Measurements from ENCODE around the gene LRRTM4.

The LRRTM4 gene

DNA sequence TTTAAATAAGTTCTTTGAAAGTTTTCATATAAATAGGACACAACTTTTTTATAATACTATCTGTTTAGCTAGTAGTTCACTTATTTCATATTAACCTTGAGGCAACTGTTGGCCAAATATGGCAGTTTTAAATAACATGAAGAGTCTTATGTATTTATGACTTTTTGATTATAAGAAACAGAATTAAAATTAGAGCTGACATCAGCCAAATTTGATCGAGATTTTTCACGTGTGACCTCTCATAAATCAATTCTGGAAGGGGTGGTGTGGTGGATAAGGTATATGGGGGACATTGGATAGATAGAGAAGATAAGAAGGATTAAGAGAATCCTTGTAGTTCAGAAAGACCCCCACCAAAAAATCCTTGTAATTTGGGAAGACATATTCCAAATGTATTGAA is 776.6 kb downstream of the LRRTM4 start:
- TF ChIP-seq, protein P1, sequence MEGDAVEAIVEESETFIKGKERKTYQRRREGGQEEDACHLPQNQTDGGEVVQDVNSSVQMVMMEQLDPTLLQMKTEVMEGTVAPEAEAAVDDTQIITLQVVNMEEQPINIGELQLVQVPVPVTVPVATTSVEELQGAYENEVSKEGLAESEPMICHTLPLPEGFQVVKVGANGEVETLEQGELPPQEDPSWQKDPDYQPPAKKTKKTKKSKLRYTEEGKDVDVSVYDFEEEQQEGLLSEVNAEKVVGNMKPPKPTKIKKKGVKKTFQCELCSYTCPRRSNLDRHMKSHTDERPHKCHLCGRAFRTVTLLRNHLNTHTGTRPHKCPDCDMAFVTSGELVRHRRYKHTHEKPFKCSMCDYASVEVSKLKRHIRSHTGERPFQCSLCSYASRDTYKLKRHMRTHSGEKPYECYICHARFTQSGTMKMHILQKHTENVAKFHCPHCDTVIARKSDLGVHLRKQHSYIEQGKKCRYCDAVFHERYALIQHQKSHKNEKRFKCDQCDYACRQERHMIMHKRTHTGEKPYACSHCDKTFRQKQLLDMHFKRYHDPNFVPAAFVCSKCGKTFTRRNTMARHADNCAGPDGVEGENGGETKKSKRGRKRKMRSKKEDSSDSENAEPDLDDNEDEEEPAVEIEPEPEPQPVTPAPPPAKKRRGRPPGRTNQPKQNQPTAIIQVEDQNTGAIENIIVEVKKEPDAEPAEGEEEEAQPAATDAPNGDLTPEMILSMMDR (IDR thresholded peaks at IDR 0.05; ENCODE audit: control insufficient read depth, insufficient read depth, low read depth, low read length, missing control alignments): no peak
- no peak overlapping the region for H3K4me3 ChIP-seq (ENCODE audit: control insufficient read depth, low read depth, low read length)
- DNase-seq (ENCODE audit: low read depth): no peak

DNA sequence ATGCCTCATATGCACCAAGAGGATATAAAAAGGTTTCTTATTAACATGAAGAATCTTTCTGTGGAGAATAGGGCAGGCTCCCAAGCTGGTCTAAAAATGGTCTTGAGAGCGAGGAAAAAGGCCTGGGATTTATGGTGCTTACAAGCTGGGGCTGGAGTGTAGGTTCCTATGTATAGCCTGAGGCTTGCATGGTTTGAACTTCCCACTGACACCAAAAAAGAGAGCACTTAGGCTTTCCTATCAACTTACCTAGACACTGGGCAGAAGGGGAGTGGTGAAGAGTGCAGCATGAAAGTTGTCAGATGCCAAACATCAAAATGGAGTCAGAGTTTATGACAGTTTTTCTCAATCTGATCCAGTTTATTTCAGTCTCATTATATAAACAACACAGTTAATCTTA is 784.6 kb downstream of the LRRTM4 start:
- TF ChIP-seq, protein P1 (IDR thresholded peaks at IDR 0.05; ENCODE audit: control insufficient read depth, insufficient read depth, low read depth, low read length, missing control alignments): no peak
- no peak for DNase-seq (ENCODE audit: low read depth)
- H3K4me3 ChIP-seq (ENCODE audit: control insufficient read depth, low read depth, low read length): no peak overlapping the region

DNA sequence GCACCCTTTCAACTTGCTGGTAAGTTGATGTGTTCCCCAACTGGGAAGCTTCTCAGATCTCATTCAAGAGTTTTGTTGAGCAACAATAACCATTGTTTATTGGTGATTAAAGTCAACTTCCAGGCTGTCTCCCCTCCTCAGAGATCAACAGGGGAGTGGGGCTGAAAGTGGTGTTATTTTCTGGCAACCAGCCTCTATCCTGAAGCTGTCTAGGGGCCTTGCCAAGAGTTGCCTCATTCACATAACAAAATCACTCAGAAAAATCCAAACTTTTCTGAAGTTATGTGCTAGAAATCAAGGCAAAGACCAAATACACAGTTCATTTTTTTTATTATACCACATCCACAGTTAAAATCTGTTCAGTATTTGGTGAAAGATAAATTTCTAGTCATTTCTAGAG is 788.4 kb downstream of the LRRTM4 start:
- TF ChIP-seq, protein P1 (IDR thresholded peaks at IDR 0.05; ENCODE audit: control insufficient read depth, insufficient read depth, low read depth, low read length, missing control alignments): no peak
- DNase-seq (ENCODE audit: low read depth): no peak
- no peak overlapping the region for H3K4me3 ChIP-seq (ENCODE audit: control insufficient read depth, low read depth, low read length)

DNA sequence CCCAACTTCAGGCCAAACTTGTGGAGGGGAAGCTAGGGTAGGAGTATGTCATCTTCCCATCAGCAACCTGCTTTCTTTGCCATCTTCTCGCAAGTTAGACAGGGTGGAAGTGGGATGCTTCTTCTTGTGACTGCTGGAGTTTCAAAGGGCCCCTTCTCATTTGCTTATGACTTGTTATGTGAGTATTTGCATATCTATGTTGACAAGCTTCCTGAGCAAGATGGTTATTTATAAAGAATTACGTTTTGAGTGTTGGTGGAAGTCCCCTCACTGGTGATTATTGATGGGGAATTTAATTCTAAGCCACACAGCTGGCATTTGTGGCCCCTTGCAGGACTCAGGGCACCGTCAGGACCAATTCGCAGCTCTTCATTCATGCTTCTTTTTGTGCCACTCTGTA is 791.0 kb downstream of the LRRTM4 start:
- H3K4me3 ChIP-seq (ENCODE audit: control insufficient read depth, low read depth, low read length): no peak overlapping the region
- DNase-seq (ENCODE audit: low read depth): no peak
- TF ChIP-seq, protein P1 (IDR thresholded peaks at IDR 0.05; ENCODE audit: control insufficient read depth, insufficient read depth, low read depth, low read length, missing control alignments): no peak

DNA sequence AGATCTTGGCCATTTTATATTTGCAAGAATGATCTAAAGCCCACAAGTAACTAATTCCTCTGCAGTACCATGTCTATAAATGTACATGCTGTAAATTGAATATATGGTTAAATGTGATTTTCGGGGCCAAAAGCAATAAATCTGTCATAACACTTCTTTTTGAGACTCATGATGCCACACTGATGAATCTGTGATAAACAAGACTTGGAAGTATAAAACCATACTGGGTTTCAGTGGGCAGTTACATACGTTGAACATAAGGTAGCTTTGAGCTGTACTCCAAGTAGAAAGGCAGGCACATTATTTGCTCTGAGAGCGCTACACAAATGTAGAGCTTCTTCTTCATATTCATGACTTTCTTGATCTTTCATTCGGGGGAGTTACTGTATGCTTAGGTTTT is 792.2 kb downstream of the LRRTM4 start:
- TF ChIP-seq, protein P1 (IDR thresholded peaks at IDR 0.05; ENCODE audit: control insufficient read depth, insufficient read depth, low read depth, low read length, missing control alignments): no peak
- H3K4me3 ChIP-seq (ENCODE audit: control insufficient read depth, low read depth, low read length): no peak overlapping the region

DNA sequence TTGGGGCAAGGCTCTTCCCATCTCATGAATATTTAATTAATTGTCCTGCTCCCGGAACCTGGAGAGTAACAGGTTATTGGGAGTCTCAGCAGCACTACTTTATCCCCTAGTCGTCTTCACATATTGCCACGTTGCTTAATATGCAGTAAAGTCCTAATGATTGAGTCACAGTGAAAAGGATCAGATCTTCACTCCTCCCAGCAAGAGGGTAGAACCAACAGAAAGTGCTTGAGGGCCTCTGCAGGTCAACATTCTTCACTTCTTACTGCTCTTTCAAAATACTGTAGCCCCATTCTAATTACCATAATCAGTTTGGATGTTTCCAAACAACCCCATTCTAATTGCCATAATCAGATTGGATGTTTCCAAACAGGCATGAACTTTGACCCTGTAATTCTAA is 801.0 kb downstream of the LRRTM4 start:
- TF ChIP-seq, protein P1 (IDR thresholded peaks at IDR 0.05; ENCODE audit: control insufficient read depth, insufficient read depth, low read depth, low read length, missing control alignments): no peak
- no peak for DNase-seq (ENCODE audit: low read depth)
- H3K4me3 ChIP-seq (ENCODE audit: control insufficient read depth, low read depth, low read length): no peak overlapping the region

More for the DNA sequence above, 792.2 kb downstream of the LRRTM4 start:
- no peak for DNase-seq (ENCODE audit: low read depth)

DNA sequence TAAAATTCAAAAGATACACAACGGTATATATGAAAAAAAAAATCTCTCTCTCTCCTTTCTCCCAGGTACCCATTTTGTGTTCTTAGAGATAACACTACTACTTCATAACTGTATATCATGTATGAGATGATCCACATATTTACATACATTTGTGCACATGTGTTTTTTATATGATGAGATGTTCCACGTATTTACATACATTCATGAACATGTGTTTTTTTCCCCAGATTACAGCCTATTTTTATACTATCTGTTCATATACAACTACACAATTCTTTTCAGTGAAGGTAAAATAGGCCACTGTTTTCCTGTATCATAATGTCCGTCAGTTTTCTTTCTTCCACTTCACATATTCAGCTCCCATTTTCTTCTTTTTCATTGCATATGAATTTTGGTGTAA is 808.9 kb downstream of the LRRTM4 start:
- DNase-seq (ENCODE audit: low read depth): no peak
- TF ChIP-seq, protein P1 (IDR thresholded peaks at IDR 0.05; ENCODE audit: control insufficient read depth, insufficient read depth, low read depth, low read length, missing control alignments): no peak
- H3K4me3 ChIP-seq (ENCODE audit: control insufficient read depth, low read depth, low read length): no peak overlapping the region

Measured in AG09309 (cell line).